ENCODE data around the gene IDS.

DNA sequence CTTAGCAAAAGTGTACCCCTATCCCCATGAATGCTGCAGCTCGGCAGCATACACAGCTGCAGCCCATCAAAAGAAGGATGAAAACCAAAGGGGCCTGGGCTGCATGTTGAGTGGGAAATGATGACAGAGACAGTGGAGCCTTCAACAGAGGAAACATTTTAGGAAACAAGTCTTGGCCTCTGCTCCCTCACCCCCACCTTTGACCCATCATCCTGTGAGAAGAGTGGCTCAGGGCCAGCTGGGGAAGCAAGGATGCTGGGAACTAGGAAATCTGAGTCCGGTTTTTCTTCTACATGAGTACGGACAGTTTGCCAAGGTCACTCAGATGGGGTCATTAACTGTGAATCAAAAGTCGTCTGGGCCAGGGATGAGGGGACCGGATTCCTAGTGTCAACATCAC, 37.2 kb downstream of the IDS start:
- TF ChIP-seq, protein P1, sequence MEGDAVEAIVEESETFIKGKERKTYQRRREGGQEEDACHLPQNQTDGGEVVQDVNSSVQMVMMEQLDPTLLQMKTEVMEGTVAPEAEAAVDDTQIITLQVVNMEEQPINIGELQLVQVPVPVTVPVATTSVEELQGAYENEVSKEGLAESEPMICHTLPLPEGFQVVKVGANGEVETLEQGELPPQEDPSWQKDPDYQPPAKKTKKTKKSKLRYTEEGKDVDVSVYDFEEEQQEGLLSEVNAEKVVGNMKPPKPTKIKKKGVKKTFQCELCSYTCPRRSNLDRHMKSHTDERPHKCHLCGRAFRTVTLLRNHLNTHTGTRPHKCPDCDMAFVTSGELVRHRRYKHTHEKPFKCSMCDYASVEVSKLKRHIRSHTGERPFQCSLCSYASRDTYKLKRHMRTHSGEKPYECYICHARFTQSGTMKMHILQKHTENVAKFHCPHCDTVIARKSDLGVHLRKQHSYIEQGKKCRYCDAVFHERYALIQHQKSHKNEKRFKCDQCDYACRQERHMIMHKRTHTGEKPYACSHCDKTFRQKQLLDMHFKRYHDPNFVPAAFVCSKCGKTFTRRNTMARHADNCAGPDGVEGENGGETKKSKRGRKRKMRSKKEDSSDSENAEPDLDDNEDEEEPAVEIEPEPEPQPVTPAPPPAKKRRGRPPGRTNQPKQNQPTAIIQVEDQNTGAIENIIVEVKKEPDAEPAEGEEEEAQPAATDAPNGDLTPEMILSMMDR (IDR thresholded peaks at IDR 0.05): no peak
- no peak for TF ChIP-seq POLR2AphosphoS5 (IDR thresholded peaks at IDR 0.05)
- TF ChIP-seq EP300 (IDR thresholded peaks at IDR 0.05): no peak
